ENCODE measurements around the gene FOXN3. TPM values are rescaled to one million over a fixed set of nuclear protein-coding genes. Genes with fewer than 3 reads are reported as not detected.

FOXN3 gene
- polyA plus RNA-seq, 3 donors = 26.9 to 32.0 (median 27.8) TPM

GRCh38 chr14:89415159-89415558 lies 1.9 kb downstream of the FOXN3 start:
- DNase-seq = peak; percentile 59

- no peak for DNase-seq
Observed at GRCh38 chr14:89411976-89412375, 5.1 kb downstream of the FOXN3 start.

GRCh38 chr14:89409961-89410360 lies 7.1 kb downstream of the FOXN3 start:
- DNase-seq = no peak

GRCh38 chr14:89408907-89409700 lies 7.9 kb downstream of the FOXN3 start:
- DNase-seq = no peak

- DNase-seq = no peak
Observed at GRCh38 chr14:89407856-89408255, 9.2 kb downstream of the FOXN3 start.

- no peak for DNase-seq
Observed at GRCh38 chr14:89406941-89407340, 10.1 kb downstream of the FOXN3 start.

GRCh38 chr14:89406361-89406760 lies 10.7 kb downstream of the FOXN3 start:
- no peak for DNase-seq

- no peak for DNase-seq
Observed at GRCh38 chr14:89405712-89406111, 11.3 kb downstream of the FOXN3 start.

GRCh38 chr14:89402363-89402762 lies 14.7 kb downstream of the FOXN3 start:
- DNase-seq = no peak

- DNase-seq = no peak
Observed at GRCh38 chr14:89401761-89402160, 15.3 kb downstream of the FOXN3 start.

GRCh38 chr14:89401241-89401640 lies 15.8 kb downstream of the FOXN3 start:
- DNase-seq = no peak

GRCh38 chr14:89400529-89400928 lies 16.5 kb downstream of the FOXN3 start:
- no peak for DNase-seq

- peak; percentile 81 for DNase-seq
Observed at GRCh38 chr14:89399594-89400068, 17.4 kb downstream of the FOXN3 start.

GRCh38 chr14:89399157-89399556 lies 17.9 kb downstream of the FOXN3 start:
- DNase-seq = no peak

- no peak for DNase-seq
Observed at GRCh38 chr14:89397569-89398230, 19.3 kb downstream of the FOXN3 start.

GRCh38 chr14:89394972-89395371 lies 22.1 kb downstream of the FOXN3 start:
- no peak for DNase-seq

GRCh38 chr14:89393222-89393745 lies 23.7 kb downstream of the FOXN3 start:
- DNase-seq = no peak

- DNase-seq = no peak
Observed at GRCh38 chr14:89392181-89392580, 24.9 kb downstream of the FOXN3 start.

GRCh38 chr14:89391556-89391955 lies 25.5 kb downstream of the FOXN3 start:
- no peak for DNase-seq

- DNase-seq = no peak
Observed at GRCh38 chr14:89391123-89391522, 25.9 kb downstream of the FOXN3 start.

GRCh38 chr14:89388853-89389252 lies 28.2 kb downstream of the FOXN3 start:
- no peak for DNase-seq

GRCh38 chr14:89387922-89388685 lies 28.9 kb downstream of the FOXN3 start:
- DNase-seq = no peak
